ENCODE data around the gene NINJ2.
"Not testable (repeated sequence)": the region's sequence is repeated elsewhere in the genome, so short reads cannot be mapped to it uniquely, and the experiment has no call there.

The NINJ2 gene

GRCh38 chr12:642633-643474 is 20.4 kb downstream of the NINJ2 start:
- WGBS (ENCODE audit: insufficient coverage), result 0% methylated on average over 55 of the region's 95 CpGs
- peak; percentile 83 to 89 (median 83) for DNase-seq
- CTCF ChIA-PET, result interaction anchor here (0.8 to 3.7 kb wide), 11 partner anchors 12 to 173 kb away, joined by 3 to 23 read pairs (median 4); partner anchors contain the start of gene WNK1
- H3K9me3 ChIP-seq (ENCODE audit: control extremely low read depth in 1 of 5, control insufficient read depth in 4 of 5, insufficient read depth in 2 of 5, low read depth in 1 of 5, low read length in 4 of 5), result no peaks in the 10 kb centered on the region
- H3K4me1 ChIP-seq (ENCODE audit: control extremely low read depth in 1 of 4, control insufficient read depth in 4 of 4, insufficient read depth in 4 of 4, low read length in 3 of 4), result peaks cover 9 to 75% (median 48%) of the 10 kb centered on the region in 4 experiments
- H3K27ac ChIP-seq (ENCODE audit: insufficient read depth in 1 of 2, low read depth in 1 of 2, low read length in 2 of 2, poor library complexity in 1 of 2, severe bottlenecking in 2 of 2), result peak overlapping the region; percentile 46 to 82
- H3K27me3 ChIP-seq (replicated peaks in 2 of 5; ENCODE audit: control insufficient read depth in 4 of 5, insufficient read depth in 5 of 5, low read length in 4 of 5), result no peaks in the 10 kb centered on the region
- peaks cover 0 to 9% (median 2%) of the 10 kb centered on the region in 4 experiments for H3K36me3 ChIP-seq (ENCODE audit: control insufficient read depth in 4 of 4, insufficient read depth in 4 of 4, low read length in 3 of 4)
- peak overlapping the region; percentile 51 to 82 (median 73) for H3K4me3 ChIP-seq (ENCODE audit: control insufficient read depth in 1 of 7, extremely low read depth in 1 of 7, insufficient read depth in 4 of 7, low read depth in 2 of 7, low read length in 6 of 7)
- POLR2A ChIA-PET, result interaction anchor here (0.8 to 1.2 kb wide), 3 partner anchors 9 to 51 kb away, joined by 3 to 6 read pairs (median 5); no protein-coding TSS in a partner anchor

DNA sequence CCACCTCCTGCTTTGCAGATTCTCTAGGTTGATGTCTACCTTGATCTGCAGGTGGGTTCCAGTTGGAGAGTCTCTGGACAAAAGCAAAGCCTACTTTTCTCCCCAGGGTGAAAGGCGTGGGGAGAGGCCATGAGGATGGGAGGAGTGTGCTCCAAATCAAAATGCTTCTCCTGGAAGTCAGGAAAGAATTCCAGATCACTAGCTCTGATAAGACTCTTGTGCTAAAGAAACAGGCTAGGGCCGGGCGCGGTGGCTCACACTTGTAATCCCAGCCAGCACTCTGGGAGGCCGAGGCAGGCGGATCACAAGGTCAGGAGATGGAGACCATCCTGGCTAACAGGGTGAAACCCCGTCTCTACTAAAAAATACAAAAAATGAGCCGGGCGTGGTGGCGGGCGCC is 21.9 kb downstream of the NINJ2 start:
- peaks cover 9 to 85% (median 59%) of the 10 kb centered on the region in 4 experiments for H3K4me1 ChIP-seq (ENCODE audit: control extremely low read depth in 1 of 4, control insufficient read depth in 4 of 4, insufficient read depth in 4 of 4, low read length in 3 of 4)
- 100% methylated on average over 9 of the region's 11 CpGs for WGBS (ENCODE audit: insufficient coverage)
- H3K4me3 ChIP-seq (ENCODE audit: control insufficient read depth in 1 of 7, extremely low read depth in 1 of 7, insufficient read depth in 4 of 7, low read depth in 2 of 7, low read length in 6 of 7); H3K27me3 ChIP-seq (replicated peaks in 2 of 5; ENCODE audit: control insufficient read depth in 4 of 5, insufficient read depth in 5 of 5, low read length in 4 of 5); DNase-seq; H3K36me3 ChIP-seq (ENCODE audit: control insufficient read depth in 4 of 4, insufficient read depth in 4 of 4, low read length in 3 of 4); H3K27ac ChIP-seq (ENCODE audit: insufficient read depth in 1 of 2, low read depth in 1 of 2, low read length in 2 of 2, poor library complexity in 1 of 2, severe bottlenecking in 2 of 2); POLR2A ChIA-PET; H3K9me3 ChIP-seq (ENCODE audit: control extremely low read depth in 1 of 5, control insufficient read depth in 4 of 5, insufficient read depth in 2 of 5, low read depth in 1 of 5, low read length in 4 of 5): not testable (repeated sequence)
- CTCF ChIA-PET, result interaction anchor here (1.8 kb wide), 1 partner anchor 27 kb away, joined by 6 read pairs; no protein-coding TSS in a partner anchor

DNA sequence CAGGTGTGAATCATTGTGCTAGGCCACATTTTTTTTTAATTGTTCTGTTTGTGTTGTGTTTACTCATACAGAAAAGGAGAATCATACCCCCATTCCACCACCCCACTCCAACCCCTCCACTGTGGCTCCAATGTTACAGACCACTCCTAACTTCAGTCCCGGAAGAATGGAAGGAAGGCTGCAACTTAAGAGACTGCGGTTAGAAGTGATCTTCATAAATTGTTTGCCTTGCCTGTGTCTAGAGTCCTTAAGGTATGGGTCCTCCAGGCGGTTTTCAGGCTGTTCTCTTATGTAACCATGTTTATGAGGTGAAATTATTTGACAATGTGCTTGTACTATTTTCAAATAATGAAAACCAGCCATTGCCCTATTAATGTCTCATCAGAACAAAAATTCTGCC is 22.5 kb downstream of the NINJ2 start:
- Histone ChIP-seq H3K4me3 (ENCODE audit: control insufficient read depth in 1 of 7, extremely low read depth in 1 of 7, insufficient read depth in 4 of 7, low read depth in 2 of 7, low read length in 6 of 7) (no peak overlapping the region), H3K9me3 (ENCODE audit: control extremely low read depth in 1 of 5, control insufficient read depth in 4 of 5, insufficient read depth in 2 of 5, low read depth in 1 of 5, low read length in 4 of 5) (no peaks in the 10 kb centered on the region), H3K27me3 (replicated peaks in 2 of 5; ENCODE audit: control insufficient read depth in 4 of 5, insufficient read depth in 5 of 5, low read length in 4 of 5) (no peaks in the 10 kb centered on the region), H3K4me1 (ENCODE audit: control extremely low read depth in 1 of 4, control insufficient read depth in 4 of 4, insufficient read depth in 4 of 4, low read length in 3 of 4) (peaks cover 9 to 81% (median 58%) of the 10 kb centered on the region in 4 experiments), H3K27ac (ENCODE audit: insufficient read depth in 1 of 2, low read depth in 1 of 2, low read length in 2 of 2, poor library complexity in 1 of 2, severe bottlenecking in 2 of 2) (no peak overlapping the region), H3K36me3 (ENCODE audit: control insufficient read depth in 4 of 4, insufficient read depth in 4 of 4, low read length in 3 of 4) (peaks cover 0 to 3% (median 0%) of the 10 kb centered on the region in 4 experiments)
- POLR2A ChIA-PET, result no interaction called here
- DNase-seq, result no peak
- CTCF ChIA-PET, result no interaction called here
- WGBS (ENCODE audit: insufficient coverage), result 93% methylated on average over 2 of the region's 3 CpGs

GRCh38 chr12:639988-640387 is 23.3 kb downstream of the NINJ2 start:
- CTCF ChIA-PET, result interaction anchor here (1.0 to 1.4 kb wide), 2 partner anchors 25 to 26 kb away, joined by 3 to 5 read pairs; no protein-coding TSS in a partner anchor
- WGBS (ENCODE audit: insufficient coverage), result 100% methylated on average over 5 of the region's 5 CpGs

DNA sequence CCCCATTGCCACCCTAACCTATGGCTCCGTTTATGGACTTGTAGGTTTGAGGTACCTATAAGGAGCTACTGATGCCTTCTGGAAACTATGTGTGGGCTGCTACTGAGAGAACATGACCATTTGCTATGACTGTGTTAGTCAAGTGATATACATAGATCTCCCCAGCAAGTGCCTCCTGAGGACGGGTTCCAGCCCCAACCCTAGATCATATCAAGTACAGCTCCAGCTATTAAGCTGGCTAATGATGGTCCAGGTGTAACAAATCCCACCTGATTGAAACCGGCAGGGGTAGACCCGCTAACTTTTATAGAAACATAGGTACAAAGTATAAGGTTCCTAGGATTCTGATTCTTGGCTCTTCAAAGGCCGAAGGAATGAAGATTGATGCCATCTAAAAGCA is 23.7 kb downstream of the NINJ2 start:
- H3K4me1 ChIP-seq (ENCODE audit: control extremely low read depth in 1 of 4, control insufficient read depth in 4 of 4, insufficient read depth in 4 of 4, low read length in 3 of 4), result peaks cover 9 to 69% (median 48%) of the 10 kb centered on the region in 4 experiments
- CTCF ChIA-PET, result interaction anchor here (0.8 to 1.4 kb wide), 3 partner anchors 25 to 112 kb away, joined by 3 to 5 read pairs (median 3); no protein-coding TSS in a partner anchor
- 100% methylated on average over 3 of the region's 5 CpGs for WGBS (ENCODE audit: insufficient coverage)
- no peaks in the 10 kb centered on the region for H3K27me3 ChIP-seq (replicated peaks in 2 of 5; ENCODE audit: control insufficient read depth in 4 of 5, insufficient read depth in 5 of 5, low read length in 4 of 5)
- no peak for DNase-seq
- no peak overlapping the region for H3K4me3 ChIP-seq (ENCODE audit: control insufficient read depth in 1 of 7, extremely low read depth in 1 of 7, insufficient read depth in 4 of 7, low read depth in 2 of 7, low read length in 6 of 7)
- POLR2A ChIA-PET, result interaction anchor here (1.0 kb wide), 1 partner anchor 48 kb away, joined by 4 read pairs; no protein-coding TSS in a partner anchor
- H3K36me3 ChIP-seq (ENCODE audit: control insufficient read depth in 4 of 4, insufficient read depth in 4 of 4, low read length in 3 of 4), result no peaks in the 10 kb centered on the region
- H3K9me3 ChIP-seq (ENCODE audit: control extremely low read depth in 1 of 5, control insufficient read depth in 4 of 5, insufficient read depth in 2 of 5, low read depth in 1 of 5, low read length in 4 of 5), result no peaks in the 10 kb centered on the region
- H3K27ac ChIP-seq (ENCODE audit: insufficient read depth in 1 of 2, low read depth in 1 of 2, low read length in 2 of 2, poor library complexity in 1 of 2, severe bottlenecking in 2 of 2), result peak overlapping the region; percentile 72 to 87

More at GRCh38 chr12:639988-640387, 23.3 kb downstream of the NINJ2 start:
- Histone ChIP-seq H3K4me1 (ENCODE audit: control extremely low read depth in 1 of 4, control insufficient read depth in 4 of 4, insufficient read depth in 4 of 4, low read length in 3 of 4) (peaks cover 9 to 73% (median 50%) of the 10 kb centered on the region in 4 experiments), H3K27ac (ENCODE audit: insufficient read depth in 1 of 2, low read depth in 1 of 2, low read length in 2 of 2, poor library complexity in 1 of 2, severe bottlenecking in 2 of 2) (peak overlapping the region in 1 of 2 experiments; percentile 87), H3K27me3 (replicated peaks in 2 of 5; ENCODE audit: control insufficient read depth in 4 of 5, insufficient read depth in 5 of 5, low read length in 4 of 5) (no peaks in the 10 kb centered on the region), H3K9me3 (ENCODE audit: control extremely low read depth in 1 of 5, control insufficient read depth in 4 of 5, insufficient read depth in 2 of 5, low read depth in 1 of 5, low read length in 4 of 5) (no peaks in the 10 kb centered on the region), H3K36me3 (ENCODE audit: control insufficient read depth in 4 of 4, insufficient read depth in 4 of 4, low read length in 3 of 4) (no peaks in the 10 kb centered on the region), H3K4me3 (ENCODE audit: control insufficient read depth in 1 of 7, extremely low read depth in 1 of 7, insufficient read depth in 4 of 7, low read depth in 2 of 7, low read length in 6 of 7) (no peak overlapping the region)
- no peak for DNase-seq
- POLR2A ChIA-PET, result interaction anchor here (1.0 kb wide), 1 partner anchor 49 kb away, joined by 4 read pairs; no protein-coding TSS in a partner anchor

- peak; percentile 69 to 95 (median 90) for DNase-seq
- Histone ChIP-seq H3K27me3 (replicated peaks in 2 of 5; ENCODE audit: control insufficient read depth in 4 of 5, insufficient read depth in 5 of 5, low read length in 4 of 5) (no peaks in the 10 kb centered on the region), H3K9me3 (ENCODE audit: control extremely low read depth in 1 of 5, control insufficient read depth in 4 of 5, insufficient read depth in 2 of 5, low read depth in 1 of 5, low read length in 4 of 5) (no peaks in the 10 kb centered on the region), H3K27ac (ENCODE audit: insufficient read depth in 1 of 2, low read depth in 1 of 2, low read length in 2 of 2, poor library complexity in 1 of 2, severe bottlenecking in 2 of 2) (peak overlapping the region; percentile 72 to 87), H3K36me3 (ENCODE audit: control insufficient read depth in 4 of 4, insufficient read depth in 4 of 4, low read length in 3 of 4) (no peaks in the 10 kb centered on the region), H3K4me3 (ENCODE audit: control insufficient read depth in 1 of 7, extremely low read depth in 1 of 7, insufficient read depth in 4 of 7, low read depth in 2 of 7, low read length in 6 of 7) (no peak overlapping the region), H3K4me1 (ENCODE audit: control extremely low read depth in 1 of 4, control insufficient read depth in 4 of 4, insufficient read depth in 4 of 4, low read length in 3 of 4) (peaks cover 9 to 65% (median 45%) of the 10 kb centered on the region in 4 experiments)
- no CpG with 5 or more reads among the region's 3 CpGs for WGBS (ENCODE audit: insufficient coverage)
- ChIA-PET POLR2A (interaction anchor here (1.0 to 1.5 kb wide), 2 partner anchors 48 kb away, joined by 4 read pairs; no protein-coding TSS in a partner anchor), CTCF (interaction anchor here (0.8 to 1.7 kb wide), 3 partner anchors 24 to 112 kb away, joined by 3 to 6 read pairs (median 5); no protein-coding TSS in a partner anchor)
Observed at GRCh38 chr12:638953-639557, 24.2 kb downstream of the NINJ2 start.

All from common myeloid progenitor, CD34-positive (primary cell).